Measurements from ENCODE around the gene INAFM1.

Gene INAFM1

DNA sequence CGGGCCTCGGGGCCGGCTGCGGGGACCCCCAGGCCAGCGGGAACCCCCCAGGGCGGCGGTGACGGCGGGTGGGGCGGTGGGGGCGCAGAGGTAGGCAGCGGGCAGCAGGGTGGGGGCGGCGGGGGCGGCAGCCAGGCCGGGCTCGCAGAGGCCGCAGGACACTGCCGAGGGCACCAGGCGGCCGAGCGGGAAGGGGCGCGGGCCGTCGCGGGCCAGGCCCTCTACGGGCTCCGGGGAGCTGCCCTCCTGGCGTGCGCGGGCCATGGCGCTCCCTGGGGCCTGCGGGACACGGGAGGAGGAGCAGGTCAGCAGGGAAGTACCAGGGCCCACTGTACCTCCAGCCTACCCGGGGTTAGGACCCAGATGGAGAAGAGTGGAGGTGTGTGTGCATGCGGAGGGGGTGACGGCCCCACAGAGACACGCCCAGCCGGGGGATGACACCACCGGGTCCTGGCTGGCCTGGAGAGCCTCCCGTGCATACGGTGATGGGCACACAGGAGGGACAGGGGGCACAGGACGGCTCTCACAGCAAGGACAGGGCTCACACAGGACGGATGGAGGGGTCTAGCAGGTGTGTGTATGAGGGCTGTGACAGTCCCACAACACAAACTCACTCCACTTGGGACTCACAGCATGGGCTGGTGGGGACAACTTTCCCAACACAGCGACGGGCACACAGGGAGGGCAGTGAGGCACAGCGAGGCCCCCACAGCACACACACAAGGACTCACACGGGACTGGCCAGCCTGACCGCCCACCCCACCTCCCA lies 46.3 kb upstream of the INAFM1 start:
- Histone ChIP-seq H2AFZ (peak overlapping the region; percentile 58), H3K79me2 (no peaks in the 10 kb centered on the region), H3K36me3 (ENCODE audit: control insufficient read depth, insufficient read depth, low read length) (no peaks in the 10 kb centered on the region), H3K27ac (peak overlapping the region; percentile 100), H3K4me1 (peaks cover 15% of the 10 kb centered on the region), H3K27me3 (ENCODE audit: control insufficient read depth, insufficient read depth, low read length) (no peaks in the 10 kb centered on the region), H3K9ac (no peak overlapping the region), H3K4me3 (ENCODE audit: low read depth, low read length) (peak overlapping the region; percentile 92), H3K9me3 (ENCODE audit: control insufficient read depth, low read length) (no peaks in the 10 kb centered on the region), H3K4me2 (ENCODE audit: low read length) (peak overlapping the region; percentile 86)
- TF ChIP-seq, protein P1, sequence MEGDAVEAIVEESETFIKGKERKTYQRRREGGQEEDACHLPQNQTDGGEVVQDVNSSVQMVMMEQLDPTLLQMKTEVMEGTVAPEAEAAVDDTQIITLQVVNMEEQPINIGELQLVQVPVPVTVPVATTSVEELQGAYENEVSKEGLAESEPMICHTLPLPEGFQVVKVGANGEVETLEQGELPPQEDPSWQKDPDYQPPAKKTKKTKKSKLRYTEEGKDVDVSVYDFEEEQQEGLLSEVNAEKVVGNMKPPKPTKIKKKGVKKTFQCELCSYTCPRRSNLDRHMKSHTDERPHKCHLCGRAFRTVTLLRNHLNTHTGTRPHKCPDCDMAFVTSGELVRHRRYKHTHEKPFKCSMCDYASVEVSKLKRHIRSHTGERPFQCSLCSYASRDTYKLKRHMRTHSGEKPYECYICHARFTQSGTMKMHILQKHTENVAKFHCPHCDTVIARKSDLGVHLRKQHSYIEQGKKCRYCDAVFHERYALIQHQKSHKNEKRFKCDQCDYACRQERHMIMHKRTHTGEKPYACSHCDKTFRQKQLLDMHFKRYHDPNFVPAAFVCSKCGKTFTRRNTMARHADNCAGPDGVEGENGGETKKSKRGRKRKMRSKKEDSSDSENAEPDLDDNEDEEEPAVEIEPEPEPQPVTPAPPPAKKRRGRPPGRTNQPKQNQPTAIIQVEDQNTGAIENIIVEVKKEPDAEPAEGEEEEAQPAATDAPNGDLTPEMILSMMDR (IDR thresholded peaks at IDR 0.05), result no peak

DNA sequence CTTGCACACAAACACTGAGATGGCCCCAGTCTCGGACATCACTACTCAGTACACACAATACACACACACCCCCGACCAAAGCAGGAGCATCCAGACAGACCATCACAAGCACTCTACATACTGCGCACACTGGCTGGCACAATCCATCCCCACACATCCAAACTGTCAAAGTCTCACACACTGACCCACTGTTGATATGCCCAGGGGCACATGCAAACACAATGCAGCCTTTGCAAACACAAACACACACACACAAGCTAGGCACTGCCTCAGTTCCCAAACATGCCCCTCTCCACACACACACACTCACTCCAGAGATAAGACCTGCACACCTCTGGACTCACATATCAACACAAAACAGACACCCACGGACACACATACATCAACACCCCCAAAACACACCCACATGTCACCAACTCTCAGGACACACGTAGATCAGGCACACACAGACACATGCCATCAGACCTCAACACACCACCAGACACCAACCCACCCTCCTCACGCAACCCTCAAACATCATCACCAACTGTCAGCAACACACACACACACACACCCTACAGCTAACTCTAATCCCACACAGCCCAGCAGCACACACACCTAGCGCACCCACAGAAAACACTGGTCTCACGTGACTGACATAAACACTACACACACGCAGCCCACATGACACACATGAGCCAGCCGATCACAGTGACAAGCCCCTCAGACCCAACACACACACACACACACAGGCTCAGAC lies 45.6 kb upstream of the INAFM1 start:
- H3K4me2 ChIP-seq (ENCODE audit: low read length), result peak overlapping the region; percentile 86
- no peaks in the 10 kb centered on the region for H3K79me2 ChIP-seq
- no peaks in the 10 kb centered on the region for H3K36me3 ChIP-seq (ENCODE audit: control insufficient read depth, insufficient read depth, low read length)
- no peaks in the 10 kb centered on the region for H3K27me3 ChIP-seq (ENCODE audit: control insufficient read depth, insufficient read depth, low read length)
- no peak overlapping the region for H3K9ac ChIP-seq
- peak overlapping the region; percentile 92 for H3K4me3 ChIP-seq (ENCODE audit: low read depth, low read length)
- no peaks in the 10 kb centered on the region for H3K9me3 ChIP-seq (ENCODE audit: control insufficient read depth, low read length)
- H3K27ac ChIP-seq, result peak overlapping the region; percentile 100
- H2AFZ ChIP-seq, result no peak overlapping the region
- H3K4me1 ChIP-seq, result peaks cover 15% of the 10 kb centered on the region
- TF ChIP-seq, protein P1 (IDR thresholded peaks at IDR 0.05), result no peak

DNA sequence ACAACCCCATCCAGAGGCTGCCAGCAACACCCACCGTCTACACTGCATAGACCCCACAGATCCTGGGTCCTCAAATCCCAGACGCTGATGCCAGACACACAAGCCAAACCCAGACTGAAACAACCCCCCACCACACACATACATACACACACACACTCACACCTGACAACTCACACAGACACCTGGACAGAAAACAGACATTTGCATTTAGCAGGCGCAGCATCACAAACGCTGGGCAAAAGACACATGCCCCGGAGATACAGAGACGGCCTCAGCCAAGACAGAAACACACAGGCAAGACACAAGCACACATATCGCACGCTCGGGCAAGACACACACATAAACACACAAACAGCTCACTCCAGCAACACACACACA lies 45.0 kb upstream of the INAFM1 start:
- H3K4me1 ChIP-seq, result peaks cover 15% of the 10 kb centered on the region
- H3K4me2 ChIP-seq (ENCODE audit: low read length), result peak overlapping the region; percentile 86
- no peaks in the 10 kb centered on the region for H3K9me3 ChIP-seq (ENCODE audit: control insufficient read depth, low read length)
- H3K27ac ChIP-seq, result peak overlapping the region; percentile 100
- TF ChIP-seq, protein P1 (IDR thresholded peaks at IDR 0.05), result no peak
- H3K27me3 ChIP-seq (ENCODE audit: control insufficient read depth, insufficient read depth, low read length), result no peaks in the 10 kb centered on the region
- no peaks in the 10 kb centered on the region for H3K36me3 ChIP-seq (ENCODE audit: control insufficient read depth, insufficient read depth, low read length)
- no peak overlapping the region for H3K9ac ChIP-seq
- no peak overlapping the region for H2AFZ ChIP-seq
- H3K4me3 ChIP-seq (ENCODE audit: low read depth, low read length), result peak overlapping the region; percentile 92
- H3K79me2 ChIP-seq, result no peaks in the 10 kb centered on the region

DNA sequence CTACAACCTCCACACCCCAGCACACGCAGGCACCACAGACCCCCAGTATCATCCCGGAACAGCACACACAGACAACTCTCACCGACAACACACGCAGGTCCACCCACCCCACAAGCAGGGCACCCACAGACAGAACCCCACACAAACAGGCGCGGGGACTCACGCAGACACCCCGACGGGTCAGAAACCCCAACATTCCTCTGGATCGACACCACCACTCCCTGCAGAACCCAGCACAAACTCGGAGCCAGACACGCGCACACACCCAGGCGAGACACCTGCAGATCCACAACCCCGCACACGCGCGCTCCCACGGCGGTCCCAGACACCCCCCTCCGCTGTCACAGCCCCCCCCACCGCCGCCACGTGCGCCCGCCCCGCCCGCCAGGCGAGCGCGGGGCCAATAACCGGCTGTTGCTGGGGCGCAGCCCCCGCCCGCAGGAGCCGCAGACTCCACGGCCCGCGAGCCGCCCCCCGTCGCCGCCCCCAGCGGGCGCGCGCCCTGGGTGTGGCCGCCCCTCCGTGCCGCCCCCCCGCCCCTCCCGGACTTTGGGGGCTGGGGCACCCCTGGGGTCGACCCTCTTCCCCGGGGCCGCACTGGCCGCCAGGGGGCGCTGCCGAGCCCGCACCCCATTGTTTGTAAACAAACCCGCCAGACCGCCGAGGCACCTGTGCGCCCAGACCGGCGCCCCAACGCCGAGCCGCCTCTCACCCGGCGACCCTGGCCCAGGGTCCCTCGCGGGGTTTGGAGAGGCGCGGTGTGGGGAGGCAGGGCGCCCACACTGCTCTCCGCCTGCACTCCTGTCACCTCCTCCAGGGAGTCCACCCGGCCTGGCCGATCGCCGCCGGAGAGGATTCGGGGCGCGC lies 44.4 kb upstream of the INAFM1 start:
- TF ChIP-seq, protein P1 (IDR thresholded peaks at IDR 0.05), result peak; percentile 81

More for the DNA sequence above, 44.4 kb upstream of the INAFM1 start:
- Histone ChIP-seq H3K4me2 (ENCODE audit: low read length) (peak overlapping the region; percentile 86), H3K27me3 (ENCODE audit: control insufficient read depth, insufficient read depth, low read length) (no peaks in the 10 kb centered on the region), H2AFZ (peak overlapping the region; percentile 81), H3K36me3 (ENCODE audit: control insufficient read depth, insufficient read depth, low read length) (no peaks in the 10 kb centered on the region), H3K9ac (peak overlapping the region; percentile 65), H3K4me3 (ENCODE audit: low read depth, low read length) (peak overlapping the region; percentile 92), H3K79me2 (no peaks in the 10 kb centered on the region), H3K9me3 (ENCODE audit: control insufficient read depth, low read length) (no peaks in the 10 kb centered on the region), H3K4me1 (peaks cover 15% of the 10 kb centered on the region), H3K27ac (peak overlapping the region; percentile 100)
